ENCODE measurements around the gene SOCS1. TPM values are rescaled to one million over a fixed set of nuclear protein-coding genes. Genes with fewer than 3 reads are reported as not detected.

SOCS1 gene
- total and polyA plus RNA-seq, 9 of the 15 experiments (the other 6 are each of a cell fraction or from before 2014, with no cell fraction given) = 0.04 to 7.5 (median 2.3) TPM

DNA sequence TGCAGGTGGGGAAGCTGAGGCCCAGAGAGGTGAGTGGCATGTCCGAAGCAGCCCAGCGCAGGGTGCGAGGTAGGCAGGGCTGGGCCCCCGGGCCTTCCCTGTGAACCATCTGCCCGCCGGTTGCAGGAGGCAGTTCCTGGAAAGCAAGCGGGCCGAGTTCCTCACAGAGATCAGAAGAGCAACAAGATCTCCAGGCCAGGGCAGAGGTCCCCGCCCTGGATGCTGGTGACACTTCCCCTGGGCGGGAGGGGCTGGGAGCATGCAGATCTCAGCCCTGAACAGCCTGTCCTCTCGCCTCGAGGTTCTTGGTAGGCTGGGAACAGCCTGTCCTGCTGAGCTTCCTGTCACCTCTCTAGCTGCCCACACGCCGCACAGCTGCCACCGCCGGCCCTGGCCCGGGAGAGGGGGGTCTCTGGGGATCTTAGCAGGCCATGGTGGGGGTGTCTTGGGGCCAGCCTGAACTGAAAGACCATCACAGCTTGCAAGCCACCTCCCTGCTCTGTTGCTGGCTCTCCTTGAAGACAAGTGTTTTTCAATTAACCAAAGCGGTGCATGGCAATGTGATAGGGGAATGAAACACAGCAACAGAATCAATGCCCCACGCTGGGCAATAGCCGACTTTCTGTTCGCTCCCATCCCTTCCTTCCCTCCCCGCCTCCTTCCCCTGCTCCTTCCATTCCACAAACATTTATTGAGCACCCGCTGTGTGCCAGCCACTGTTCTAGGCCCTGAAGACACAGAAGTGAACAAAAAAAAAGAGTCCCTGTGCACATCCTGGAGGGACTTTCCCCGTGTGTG, 31.7 kb downstream of the SOCS1 start (continued):
- peak; percentile 30; the same call in 1 of the 2 replicates for TF ChIP-seq SOX6 (IDR thresholded peaks at IDR 0.05)
- TF ChIP-seq CBX3 (IDR thresholded peaks at IDR 0.05; ENCODE audit: borderline replicate concordance in 1 of 2, low read length in 2 of 2) = peak in 1 of 2 experiments; percentile 44; a peak in 1 of 3 replicates
- peak; percentile 26 for TF ChIP-seq TBP (optimal IDR thresholded peaks at IDR 0.05; ENCODE audit: low read depth, low read length)
- TF ChIP-seq HMGN3 (IDR thresholded peaks at IDR 0.05; ENCODE audit: borderline replicate concordance, extremely low read depth, insufficient read length, low read depth, low read length) = peak; percentile 30
- peak; percentile 8; the same call in 1 of the 2 replicates for TF ChIP-seq JUN (IDR thresholded peaks at IDR 0.05; ENCODE audit: borderline replicate concordance, low read depth, low read length)
- TF ChIP-seq JUN (CRISPR knock-in tag; IDR thresholded peaks at IDR 0.05; ENCODE audit: borderline replicate concordance) = no peak
- TF ChIP-seq HDAC1 (IDR thresholded peaks at IDR 0.05) = peak in 1 of 2 experiments; percentile 19; a peak in 1 of 4 replicates
- TF ChIP-seq ZFP36 (IDR thresholded peaks at IDR 0.05; ENCODE audit: low read depth, low read length, partially characterized antibody) = peak; percentile 51
- TF ChIP-seq FOXK2 (conservative IDR thresholded peaks at IDR 0.05 in 1 of 2, IDR thresholded peaks at IDR 0.05 in 1 of 2; ENCODE audit: low read depth in 2 of 2) = peak; percentile 77 to 78; a peak in 3 of 4 replicates
- TF ChIP-seq RCOR1 (IDR thresholded peaks at IDR 0.05; ENCODE audit: borderline replicate concordance in 1 of 2, low read depth in 2 of 2, low read length in 2 of 2) = peak in 1 of 2 experiments; percentile 66; a peak in 2 of 4 replicates
- no peak for TF ChIP-seq ZNF282 (CRISPR knock-in tag; IDR thresholded peaks at IDR 0.05)
- 0 out of 2 replicates have a peak, but pooled peaks have one; percentile 51 for TF ChIP-seq ATF6 (CRISPR knock-in tag; IDR thresholded peaks at IDR 0.05)
- 0 out of 2 replicates have a peak, but pooled peaks have one; percentile 15 for TF ChIP-seq MECOM (CRISPR knock-in tag; IDR thresholded peaks at IDR 0.05)
- no peak for TF ChIP-seq NR2C2 (CRISPR knock-in tag; IDR thresholded peaks at IDR 0.05)
- peak; percentile 55 for TF ChIP-seq NR2C2 (tag; IDR thresholded peaks at IDR 0.05)
- TF ChIP-seq ZNF280A (IDR thresholded peaks at IDR 0.05; ENCODE audit: low read depth, partially characterized antibody) = no peak
- TF ChIP-seq CXXC5 (CRISPR knock-in tag; IDR thresholded peaks at IDR 0.05) = peak; percentile 38
- no peak; the same call in 1 of the 2 replicates for TF ChIP-seq CREB1 (IDR thresholded peaks at IDR 0.05)
- TF ChIP-seq CREB1 (CRISPR knock-in tag; IDR thresholded peaks at IDR 0.05) = peak; percentile 45; the same call in 1 of the 2 replicates
- TF ChIP-seq ZNF592 (IDR thresholded peaks at IDR 0.05) = peak; percentile 91

Measured in K562 (cell line).